B cell (primary cell): Measurements from ENCODE around the gene SLC22A2. TPM values are rescaled to one million over a fixed set of nuclear protein-coding genes. Genes with fewer than 3 reads are reported as not detected.

Experiments used
- ATAC-seq: fragments of 200-7000 bp; cut with Tn5 transposase; one replicate; pipeline ENCODE4 v1.10.0; 2021; ENCODE audit warnings: low read depth, mild to moderate bottlenecking, moderate number of reproducible peaks, moderate library complexity
- CTCF ChIA-PET: fragments of 350-600 bp; sonication (Branson Sonifier 250); formaldehyde crosslinking; loops from one replicate; lab custom pipeline; 2021; ENCODE audit warnings: antibody characterized with exemption, inconsistent platforms; lab: Charles Lee
- POLR2A ChIA-PET: fragments of 350-600 bp; sonication (Branson Sonifier 250); formaldehyde crosslinking; loops from one replicate; lab custom pipeline; 2021; ENCODE audit warnings: antibody characterized with exemption; lab: Charles Lee
- DNase-seq: peaks from one replicate; pipeline ENCODE4 v3.0.0; 2013
- H2AFZ ChIP-seq: 2 replicates; pipeline ENCODE4 v1.6.1; 2012; ENCODE audit warnings: mild to moderate bottlenecking, low read depth, low read length; ENCODE audit not compliant: insufficient read depth, poor library complexity, severe bottlenecking
- H3K27ac ChIP-seq, 2 donors: 1 replicate in 1 of 2; 2 replicates in 1 of 2; pipeline ENCODE4 v1.5.1; 2012 to 2013; ENCODE audit warnings: low read length in 2 of 2, mild to moderate bottlenecking in 2 of 2, moderate library complexity in 1 of 2
- H3K27me3 ChIP-seq, 4 experiments: fragments of 200-600 bp in 1 of 4; sonication (generic) in 1 of 4; replicated peaks in 1 of 4; 1 replicate in 2 of 4; 2 replicates in 2 of 4; pipeline versions ENCODE4 v1.6.1 to v1.7.0; 2013 to 2016; ENCODE audit warnings: low read length in 3 of 4, mild to moderate bottlenecking in 2 of 4, mixed read lengths in 1 of 4, moderate library complexity in 1 of 4; ENCODE audit not compliant: insufficient read depth in 4 of 4, control insufficient read depth in 3 of 4; ENCODE audit errors: control extremely low read depth in 1 of 4
- H3K36me3 ChIP-seq, 2 experiments: replicated peaks in 1 of 2; 1 replicate in 1 of 2; 2 replicates in 1 of 2; pipeline versions ENCODE4 v1.6.1 to v1.7.1; 2013; ENCODE audit warnings: low read length in 1 of 2; ENCODE audit not compliant: insufficient read depth in 2 of 2, control insufficient read depth in 1 of 2; ENCODE audit errors: control extremely low read depth in 1 of 2, extremely low read depth in 1 of 2
- H3K4me1 ChIP-seq, 2 donors: fragments of 200-600 bp in 1 of 2; sonication (generic) in 1 of 2; 1 replicate in 1 of 2; 2 replicates in 1 of 2; pipeline versions ENCODE4 v1.5.1 to v1.6.1; 2013 to 2017; ENCODE audit warnings: low read length in 2 of 2; ENCODE audit not compliant: control insufficient read depth in 2 of 2, insufficient read depth in 2 of 2
- H3K4me2 ChIP-seq: replicated peaks from 2 replicates; pipeline ENCODE3; 2012; ENCODE audit warnings: mild to moderate bottlenecking, low read depth, low read length; ENCODE audit not compliant: poor library complexity, severe bottlenecking
- H3K4me3 ChIP-seq, 5 experiments: fragments of 200-600 bp in 1 of 5; sonication (generic) in 1 of 5; 1 replicate in 3 of 5; 2 replicates in 2 of 5; pipeline versions ENCODE4 v1.5.1 to v1.7.0; 2011 to 2016; ENCODE audit warnings: low read length in 4 of 5, mild to moderate bottlenecking in 4 of 5, low read depth in 2 of 5, control low read depth in 1 of 5, moderate library complexity in 1 of 5; ENCODE audit not compliant: insufficient read depth in 1 of 5; ENCODE audit errors: control extremely low read depth in 1 of 5, extremely low read depth in 1 of 5
- H3K79me2 ChIP-seq: fragments of 200-600 bp; sonication (generic); one replicate; pipeline ENCODE4 v1.6.0; 2016; ENCODE audit warnings: low read length; ENCODE audit not compliant: control insufficient read depth, insufficient read depth
- H3K9ac ChIP-seq: fragments of 200-600 bp; sonication (generic); 2 replicates; pipeline ENCODE4 v1.6.1; 2017; ENCODE audit warnings: mild to moderate bottlenecking, low read length, moderate library complexity
- H3K9me3 ChIP-seq, 3 donors: one replicate each; pipeline versions ENCODE4 v1.6.1 to v1.7.1; 2013; ENCODE audit warnings: low read length in 2 of 3; ENCODE audit not compliant: control insufficient read depth in 2 of 3, insufficient read depth in 1 of 3; ENCODE audit errors: control extremely low read depth in 1 of 3
- H4K20me1 ChIP-seq: 2 replicates; pipeline ENCODE4 v1.6.0; 2012; ENCODE audit warnings: mild to moderate bottlenecking, low read length; ENCODE audit not compliant: insufficient read depth, control insufficient read depth, poor library complexity, severe bottlenecking
- H3K27ac Mint-ChIP-seq: one replicate; pipeline ENCODE4 v1.8.0; 2021; ENCODE audit warnings: mixed read lengths
- H3K27me3 Mint-ChIP-seq: one replicate; pipeline ENCODE4 v1.8.0; 2021; ENCODE audit warnings: mixed read lengths
- H3K4me1 Mint-ChIP-seq: one replicate; pipeline ENCODE4 v1.8.0; 2021; ENCODE audit warnings: mixed read lengths
- H3K4me3 Mint-ChIP-seq: one replicate; pipeline ENCODE4 v1.8.0; 2021; ENCODE audit warnings: mixed read lengths
- H3K9me3 Mint-ChIP-seq: one replicate; pipeline ENCODE4 v1.8.0; 2022; ENCODE audit warnings: mixed read lengths; ENCODE audit not compliant: insufficient read depth
- EZH2 ChIP-seq: IDR thresholded peaks from 2 replicates; pipeline ENCODE4 v1.6.1; 2012; ENCODE audit warnings: borderline replicate concordance, low read depth, mild to moderate bottlenecking, moderate library complexity, low read length; ENCODE audit not compliant: insufficient read depth, poor library complexity, severe bottlenecking
- WGBS: methylation state at CpG from one replicate; pipeline ENCODE4 v1.1.5; 2013; ENCODE audit warnings: missing lambda C conversion rate; ENCODE audit not compliant: insufficient coverage; 5-methylcytosine and 5-hydroxymethylcytosine counted together
- intact Hi-C: fragments of 100-400 bp; cut with micrococcal nuclease; formaldehyde crosslinking; loops from one replicate; pipeline ENCODE4 v1.10.0; 2022
- polyA plus RNA-seq: library from polyadenylated mRNA; depleted of rRNA; stranded (reverse); fragments of >200 nt; gene quantifications from 2 replicates; pipeline ENCODE4 v1.2.3, GENCODE V29; 2012
- total RNA-seq, 2 donors: library from RNA; stranded (reverse); fragments of 120-200 nt in 1 of 2; gene quantifications; 1 replicate in 1 of 2; 2 replicates in 1 of 2; pipeline versions ENCODE4 v1.2.3 to v1.2.4, GENCODE V29; 2013 to 2022
- TF ChIP-seq, protein P1 (sequence below): fragments of 200-600 bp; IDR thresholded peaks from one replicate; pipeline ENCODE4 v1.8.0; 2022; ENCODE audit warnings: antibody characterized with exemption, mild to moderate bottlenecking

The SLC22A2 gene
- total and polyA plus RNA-seq, 2 donors (not counting 1 experiment from before 2014, with no cell fraction given) = not detected

DNA sequence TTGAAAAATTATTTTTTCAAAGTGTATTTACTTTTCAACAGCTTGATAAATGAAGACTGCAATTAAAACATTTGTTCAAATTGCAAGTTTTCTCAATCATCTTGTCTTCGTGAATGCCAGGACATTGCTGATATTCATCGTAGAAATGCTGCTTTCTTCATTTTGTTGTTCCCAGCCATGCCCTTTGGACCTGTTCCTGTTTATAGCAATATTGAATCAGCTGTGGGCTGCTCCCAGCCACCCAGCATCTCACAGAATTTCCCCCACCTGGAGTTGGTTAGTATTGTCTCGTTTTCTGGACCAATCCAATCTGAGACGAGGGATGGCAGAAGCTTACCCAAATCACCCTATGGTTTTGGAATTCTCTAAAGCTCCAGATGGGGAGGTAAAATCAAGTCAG lies 40.8 kb downstream of the SLC22A2 start:
- no peaks in the 10 kb centered on the region for H3K79me2 ChIP-seq
- Mint-ChIP-seq H3K27me3 (peaks cover 38% of the 10 kb centered on the region), H3K4me1 (no peaks in the 10 kb centered on the region), H3K27ac (no peak overlapping the region), H3K9me3 (peaks cover 4% of the 10 kb centered on the region), H3K4me3 (no peak overlapping the region)
- H3K36me3 ChIP-seq = no peaks in the 10 kb centered on the region
- no peak overlapping the region for H3K4me3 ChIP-seq
- no peaks in the 10 kb centered on the region for H4K20me1 ChIP-seq
- intact Hi-C loops = no loop called here
- ATAC-seq (no peak), DNase-seq (no peak)
- H3K4me2 ChIP-seq = no peak overlapping the region
- ChIA-PET POLR2A (no interaction called here), CTCF (no interaction called here)
- peaks cover 0 to 7% (median 0%) of the 10 kb centered on the region in 3 donors for H3K9me3 ChIP-seq
- 94% methylated on average over 2 of the region's 4 CpGs for WGBS
- TF ChIP-seq, protein P1, sequence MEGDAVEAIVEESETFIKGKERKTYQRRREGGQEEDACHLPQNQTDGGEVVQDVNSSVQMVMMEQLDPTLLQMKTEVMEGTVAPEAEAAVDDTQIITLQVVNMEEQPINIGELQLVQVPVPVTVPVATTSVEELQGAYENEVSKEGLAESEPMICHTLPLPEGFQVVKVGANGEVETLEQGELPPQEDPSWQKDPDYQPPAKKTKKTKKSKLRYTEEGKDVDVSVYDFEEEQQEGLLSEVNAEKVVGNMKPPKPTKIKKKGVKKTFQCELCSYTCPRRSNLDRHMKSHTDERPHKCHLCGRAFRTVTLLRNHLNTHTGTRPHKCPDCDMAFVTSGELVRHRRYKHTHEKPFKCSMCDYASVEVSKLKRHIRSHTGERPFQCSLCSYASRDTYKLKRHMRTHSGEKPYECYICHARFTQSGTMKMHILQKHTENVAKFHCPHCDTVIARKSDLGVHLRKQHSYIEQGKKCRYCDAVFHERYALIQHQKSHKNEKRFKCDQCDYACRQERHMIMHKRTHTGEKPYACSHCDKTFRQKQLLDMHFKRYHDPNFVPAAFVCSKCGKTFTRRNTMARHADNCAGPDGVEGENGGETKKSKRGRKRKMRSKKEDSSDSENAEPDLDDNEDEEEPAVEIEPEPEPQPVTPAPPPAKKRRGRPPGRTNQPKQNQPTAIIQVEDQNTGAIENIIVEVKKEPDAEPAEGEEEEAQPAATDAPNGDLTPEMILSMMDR = no peak
- TF ChIP-seq EZH2 = no peak
- no peak overlapping the region for H2AFZ ChIP-seq
- no peak overlapping the region for H3K9ac ChIP-seq
- peaks cover 0 to 3% (median 1%) of the 10 kb centered on the region in 4 experiments for H3K27me3 ChIP-seq
- no peak overlapping the region for H3K27ac ChIP-seq
- H3K4me1 ChIP-seq = no peaks in the 10 kb centered on the region

DNA sequence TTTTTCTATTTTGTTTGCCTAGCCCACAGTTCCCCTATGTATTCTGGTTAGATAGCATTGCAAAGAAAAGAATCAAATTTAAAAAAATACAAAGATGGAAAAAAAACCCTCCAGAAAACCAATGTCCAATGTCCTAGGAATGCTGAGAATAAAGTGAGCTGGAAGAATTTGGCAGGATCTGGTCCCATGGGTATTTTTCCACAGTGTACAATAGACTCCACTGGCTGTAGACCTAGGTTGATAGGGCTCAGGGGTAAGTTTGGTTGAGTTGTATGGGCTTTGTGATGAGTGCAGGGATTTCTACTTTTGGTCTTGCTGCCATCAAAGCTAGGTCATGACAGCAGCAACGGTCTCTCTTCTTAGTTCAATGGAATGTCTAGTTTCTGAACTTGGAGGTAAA lies 41.5 kb downstream of the SLC22A2 start:
- no peak overlapping the region for H3K4me2 ChIP-seq
- no peaks in the 10 kb centered on the region for H3K79me2 ChIP-seq
- 100% methylated on average over 1 of the region's 1 CpG for WGBS
- H3K27me3 Mint-ChIP-seq = peaks cover 38% of the 10 kb centered on the region
- intact Hi-C loops = no loop called here
- no peak overlapping the region for H3K4me3 Mint-ChIP-seq
- TF ChIP-seq EZH2 = no peak
- TF ChIP-seq, protein P1 = no peak
- ATAC-seq (no peak), DNase-seq (no peak)
- no peak overlapping the region for H3K9ac ChIP-seq
- CTCF ChIA-PET = no interaction called here
- H3K27ac ChIP-seq = no peak overlapping the region
- peaks cover 4% of the 10 kb centered on the region for H3K9me3 Mint-ChIP-seq
- no peaks in the 10 kb centered on the region for H3K4me1 ChIP-seq
- H2AFZ ChIP-seq = no peak overlapping the region
- no peak overlapping the region for H3K4me3 ChIP-seq
- POLR2A ChIA-PET = no interaction called here
- no peaks in the 10 kb centered on the region for H3K36me3 ChIP-seq
- peaks cover 0 to 7% (median 0%) of the 10 kb centered on the region in 3 donors for H3K9me3 ChIP-seq
- H3K27me3 ChIP-seq = peaks cover 0 to 3% (median 1%) of the 10 kb centered on the region in 4 experiments
- no peaks in the 10 kb centered on the region for H4K20me1 ChIP-seq
- H3K4me1 Mint-ChIP-seq = no peaks in the 10 kb centered on the region
- H3K27ac Mint-ChIP-seq = no peak overlapping the region
